ENCODE data around the gene SGIP1.

SGIP1 gene

GRCh38 chr1:66679140-66679539 lies 145.2 kb downstream of the SGIP1 start:
- Histone ChIP-seq H3K27me3 (ENCODE audit: insufficient read depth, poor library complexity, severe bottlenecking) (no peaks in the 10 kb centered on the region), H3K36me3 (ENCODE audit: low read depth) (no peaks in the 10 kb centered on the region), H3K27ac (ENCODE audit: poor library complexity, severe bottlenecking) (no peak overlapping the region), H3K4me1 (ENCODE audit: insufficient read depth, poor library complexity, severe bottlenecking) (no peaks in the 10 kb centered on the region), H3K4me3 (ENCODE audit: severe bottlenecking) (no peak overlapping the region), H3K9me3 (ENCODE audit: severe bottlenecking) (no peaks in the 10 kb centered on the region)
- ATAC-seq (ENCODE audit: low read depth) (no peak), DNase-seq (ENCODE audit: low spot score) (no peak)
- no peak for TF ChIP-seq CTCF (IDR thresholded peaks at IDR 0.05; ENCODE audit: poor library complexity, severe bottlenecking)

GRCh38 chr1:66681686-66682085 lies 147.7 kb downstream of the SGIP1 start:
- no peaks in the 10 kb centered on the region for H3K9me3 ChIP-seq (ENCODE audit: severe bottlenecking)
- H3K4me3 ChIP-seq (ENCODE audit: severe bottlenecking): no peak overlapping the region
- no peak for TF ChIP-seq CTCF (IDR thresholded peaks at IDR 0.05; ENCODE audit: poor library complexity, severe bottlenecking)
- ATAC-seq (ENCODE audit: low read depth): no peak
- DNase-seq (ENCODE audit: low spot score): no peak
- H3K4me1 ChIP-seq (ENCODE audit: insufficient read depth, poor library complexity, severe bottlenecking): no peaks in the 10 kb centered on the region
- no peaks in the 10 kb centered on the region for H3K36me3 ChIP-seq (ENCODE audit: low read depth)
- H3K27ac ChIP-seq (ENCODE audit: poor library complexity, severe bottlenecking): no peak overlapping the region
- no peaks in the 10 kb centered on the region for H3K27me3 ChIP-seq (ENCODE audit: insufficient read depth, poor library complexity, severe bottlenecking)

- no peak overlapping the region for H3K27ac ChIP-seq (ENCODE audit: poor library complexity, severe bottlenecking)
- no peak for DNase-seq (ENCODE audit: low spot score)
- ATAC-seq (ENCODE audit: low read depth): no peak
- H3K27me3 ChIP-seq (ENCODE audit: insufficient read depth, poor library complexity, severe bottlenecking): no peaks in the 10 kb centered on the region
- no peaks in the 10 kb centered on the region for H3K9me3 ChIP-seq (ENCODE audit: severe bottlenecking)
- no peaks in the 10 kb centered on the region for H3K4me1 ChIP-seq (ENCODE audit: insufficient read depth, poor library complexity, severe bottlenecking)
- no peak for TF ChIP-seq CTCF (IDR thresholded peaks at IDR 0.05; ENCODE audit: poor library complexity, severe bottlenecking)
- H3K36me3 ChIP-seq (ENCODE audit: low read depth): no peaks in the 10 kb centered on the region
- no peak overlapping the region for H3K4me3 ChIP-seq (ENCODE audit: severe bottlenecking)
These were observed 148.2 kb downstream of the SGIP1 start for GRCh38 chr1:66682106-66682505.

GRCh38 chr1:66684353-66684752 lies 150.4 kb downstream of the SGIP1 start:
- H3K36me3 ChIP-seq (ENCODE audit: low read depth): no peaks in the 10 kb centered on the region
- H3K4me1 ChIP-seq (ENCODE audit: insufficient read depth, poor library complexity, severe bottlenecking): no peaks in the 10 kb centered on the region
- no peaks in the 10 kb centered on the region for H3K27me3 ChIP-seq (ENCODE audit: insufficient read depth, poor library complexity, severe bottlenecking)
- H3K9me3 ChIP-seq (ENCODE audit: severe bottlenecking): no peaks in the 10 kb centered on the region
- DNase-seq (ENCODE audit: low spot score) (no peak), ATAC-seq (ENCODE audit: low read depth) (no peak)
- no peak overlapping the region for H3K27ac ChIP-seq (ENCODE audit: poor library complexity, severe bottlenecking)
- TF ChIP-seq CTCF (IDR thresholded peaks at IDR 0.05; ENCODE audit: poor library complexity, severe bottlenecking): no peak
- H3K4me3 ChIP-seq (ENCODE audit: severe bottlenecking): no peak overlapping the region

GRCh38 chr1:66685265-66685664 lies 151.3 kb downstream of the SGIP1 start:
- Histone ChIP-seq H3K36me3 (ENCODE audit: low read depth) (no peaks in the 10 kb centered on the region), H3K9me3 (ENCODE audit: severe bottlenecking) (no peaks in the 10 kb centered on the region), H3K27me3 (ENCODE audit: insufficient read depth, poor library complexity, severe bottlenecking) (no peaks in the 10 kb centered on the region), H3K4me1 (ENCODE audit: insufficient read depth, poor library complexity, severe bottlenecking) (no peaks in the 10 kb centered on the region), H3K4me3 (ENCODE audit: severe bottlenecking) (no peak overlapping the region), H3K27ac (ENCODE audit: poor library complexity, severe bottlenecking) (no peak overlapping the region)
- ATAC-seq (ENCODE audit: low read depth): no peak
- DNase-seq (ENCODE audit: low spot score): no peak
- TF ChIP-seq CTCF (IDR thresholded peaks at IDR 0.05; ENCODE audit: poor library complexity, severe bottlenecking): no peak
